Epithelial cell of proximal tubule (primary cell): ENCODE data around the gene RNF214. TPM values are rescaled to one million over a fixed set of nuclear protein-coding genes. Genes with fewer than 3 reads are reported as not detected.

ENCODE experiments used
- DNase-seq: peaks from one replicate; pipeline ENCODE4 v3.0.0-alpha.2; 2011; ENCODE audit warnings: low read depth
- H3K4me3 ChIP-seq: 2 replicates; pipeline ENCODE4 v1.5.1; 2011; ENCODE audit warnings: low read depth, mild to moderate bottlenecking, low read length
- total RNA-seq: library from RNA; depleted of rRNA; stranded (reverse); fragments of >200 nt; gene quantifications from 2 replicates; pipeline ENCODE4 v1.2.3, GENCODE V29; 2015
- TF ChIP-seq, protein P1 (sequence below): conservative IDR thresholded peaks from 2 replicates; pipeline ENCODE4 v1.5.1; 2012; ENCODE audit warnings: low read depth, mild to moderate bottlenecking, low read length

The RNF214 gene
- total RNA-seq, 1 donor from 2014 or later = 9.7 TPM

DNA sequence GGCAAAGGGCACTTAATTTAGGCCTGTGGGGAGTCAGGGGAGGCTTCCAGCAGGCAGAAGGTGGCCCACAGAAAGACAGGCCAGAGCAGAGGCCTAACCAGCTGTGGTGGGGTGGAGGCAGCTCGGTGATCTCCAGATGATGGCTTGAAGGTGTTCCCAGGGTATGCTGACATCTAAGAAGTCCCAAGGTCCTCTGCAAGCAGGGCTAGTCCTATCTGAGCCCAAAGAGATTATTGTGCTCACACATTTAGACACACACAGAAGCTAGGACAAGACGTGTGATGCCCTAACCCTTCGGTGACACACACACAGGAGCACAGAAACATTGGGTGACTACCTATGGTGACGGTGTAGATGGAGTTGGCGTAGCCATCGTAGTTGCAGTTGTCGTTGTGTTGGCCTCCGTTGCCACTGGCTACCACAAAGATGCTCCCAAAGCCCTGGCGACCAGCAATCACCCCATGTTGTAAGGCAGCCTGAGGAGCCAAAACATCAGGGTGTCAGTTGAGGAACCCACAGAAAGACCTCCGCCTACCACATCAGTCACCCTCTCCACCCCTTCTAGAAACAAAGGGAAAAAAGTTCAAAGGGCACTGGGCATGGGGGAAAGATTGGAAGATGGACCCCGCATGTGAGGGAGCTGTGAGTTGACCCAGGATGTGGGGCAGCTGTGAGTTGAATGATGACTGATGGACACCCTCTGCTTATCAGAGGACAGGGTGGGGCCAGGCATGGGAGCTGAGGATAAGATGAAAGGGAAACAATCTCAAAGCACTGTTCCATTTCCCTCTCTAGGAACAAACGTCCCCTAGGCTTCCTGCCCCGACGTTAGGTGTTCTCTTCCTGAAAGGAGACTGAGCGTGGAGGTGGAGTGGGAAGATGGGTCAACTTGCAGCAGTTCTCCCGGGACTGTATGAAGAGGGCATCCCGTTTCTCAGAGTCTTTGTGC lies 8.5 kb upstream of the RNF214 start:
- DNase-seq = no peak
- H3K4me3 ChIP-seq = no peak overlapping the region
- TF ChIP-seq, protein P1, sequence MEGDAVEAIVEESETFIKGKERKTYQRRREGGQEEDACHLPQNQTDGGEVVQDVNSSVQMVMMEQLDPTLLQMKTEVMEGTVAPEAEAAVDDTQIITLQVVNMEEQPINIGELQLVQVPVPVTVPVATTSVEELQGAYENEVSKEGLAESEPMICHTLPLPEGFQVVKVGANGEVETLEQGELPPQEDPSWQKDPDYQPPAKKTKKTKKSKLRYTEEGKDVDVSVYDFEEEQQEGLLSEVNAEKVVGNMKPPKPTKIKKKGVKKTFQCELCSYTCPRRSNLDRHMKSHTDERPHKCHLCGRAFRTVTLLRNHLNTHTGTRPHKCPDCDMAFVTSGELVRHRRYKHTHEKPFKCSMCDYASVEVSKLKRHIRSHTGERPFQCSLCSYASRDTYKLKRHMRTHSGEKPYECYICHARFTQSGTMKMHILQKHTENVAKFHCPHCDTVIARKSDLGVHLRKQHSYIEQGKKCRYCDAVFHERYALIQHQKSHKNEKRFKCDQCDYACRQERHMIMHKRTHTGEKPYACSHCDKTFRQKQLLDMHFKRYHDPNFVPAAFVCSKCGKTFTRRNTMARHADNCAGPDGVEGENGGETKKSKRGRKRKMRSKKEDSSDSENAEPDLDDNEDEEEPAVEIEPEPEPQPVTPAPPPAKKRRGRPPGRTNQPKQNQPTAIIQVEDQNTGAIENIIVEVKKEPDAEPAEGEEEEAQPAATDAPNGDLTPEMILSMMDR = no peak

DNA sequence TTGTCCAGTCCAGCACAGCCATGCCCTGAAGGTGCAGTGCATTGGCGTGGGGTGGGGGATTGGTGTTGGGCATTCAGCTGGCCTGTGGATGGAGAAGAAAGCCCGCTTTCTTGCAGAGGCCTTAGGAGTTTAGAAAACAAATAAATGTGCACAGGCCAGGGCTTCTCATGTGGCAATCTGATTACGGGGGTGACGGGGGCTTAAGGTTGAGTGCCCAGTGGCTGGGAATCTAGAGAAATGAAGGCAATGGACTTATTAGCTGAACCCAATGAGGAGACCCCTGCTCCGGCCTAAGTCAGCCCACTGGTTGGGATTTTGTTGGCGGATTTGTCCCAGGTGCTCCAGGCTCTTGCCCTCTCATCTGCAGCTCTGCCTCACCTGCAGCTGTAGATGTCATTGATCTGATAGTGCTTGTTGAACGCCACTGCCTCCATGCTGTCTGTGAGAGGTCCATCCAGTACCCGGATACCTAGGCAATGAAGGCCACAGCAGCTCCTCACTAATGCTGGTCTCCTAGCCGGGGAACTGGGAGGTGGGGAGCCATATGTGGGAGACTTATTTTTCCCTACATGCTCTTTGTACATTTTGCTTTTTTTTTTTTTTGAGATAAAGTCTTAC lies 6.8 kb upstream of the RNF214 start:
- DNase-seq = no peak
- TF ChIP-seq, protein P1 = no peak
- no peak overlapping the region for H3K4me3 ChIP-seq

DNA sequence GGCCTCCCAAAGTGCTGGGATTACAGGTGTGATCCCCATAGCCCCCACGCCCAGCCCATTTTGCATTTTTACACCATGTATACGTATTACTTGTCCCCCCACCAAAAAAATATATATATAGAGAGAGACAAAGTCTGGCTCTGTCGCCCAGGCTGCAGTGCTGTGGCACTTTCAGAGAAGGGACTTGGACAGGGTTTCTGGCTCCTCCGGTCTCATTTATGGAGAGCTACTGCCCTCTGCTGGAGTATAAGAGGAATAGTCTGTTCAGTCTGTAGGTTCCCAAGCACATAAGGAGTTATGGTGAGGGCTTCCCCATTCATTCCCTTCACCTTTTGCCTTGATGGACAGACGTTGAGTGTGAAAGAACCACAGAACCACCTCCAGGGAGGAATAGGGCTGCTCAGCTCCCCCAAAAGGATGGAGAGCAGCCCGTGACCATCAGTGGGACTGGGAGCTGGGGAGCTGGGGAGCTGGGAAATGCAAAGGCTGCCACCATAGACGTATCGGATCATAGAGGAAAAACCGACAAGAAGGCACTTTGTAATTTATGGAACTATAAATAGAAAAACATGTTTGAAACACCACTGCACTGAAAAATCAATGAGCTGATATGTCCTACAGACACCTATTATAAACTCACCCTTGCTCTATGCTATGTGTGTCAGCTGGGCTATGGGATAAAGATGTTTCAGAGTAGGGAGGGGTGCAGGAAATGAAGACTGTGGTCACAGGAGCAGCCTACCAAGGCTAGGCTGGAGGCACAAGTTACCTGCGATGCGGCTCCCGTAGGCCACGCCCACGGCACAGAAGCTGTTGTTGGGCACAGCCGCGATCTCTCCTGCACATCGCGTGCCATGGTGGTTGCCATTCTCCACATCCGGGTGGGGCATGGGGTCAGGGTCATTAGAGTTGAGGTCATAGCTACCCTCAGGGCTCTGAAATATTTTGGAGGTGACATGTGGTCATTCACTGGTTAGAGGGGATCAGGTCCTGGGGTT lies 5.8 kb upstream of the RNF214 start:
- peak; percentile 27 for DNase-seq

GRCh38 chr11:117228091-117228490 lies 4.4 kb upstream of the RNF214 start:
- TF ChIP-seq, protein P1 = no peak
- H3K4me3 ChIP-seq = no peak overlapping the region
- no peak for DNase-seq

More for the DNA sequence above, 5.8 kb upstream of the RNF214 start:
- TF ChIP-seq, protein P1 = peak; percentile 75
- no peak overlapping the region for H3K4me3 ChIP-seq

GRCh38 chr11:117229411-117229810 lies 3.1 kb upstream of the RNF214 start:
- no peak for DNase-seq
- no peak overlapping the region for H3K4me3 ChIP-seq
- TF ChIP-seq, protein P1 = no peak

- H3K4me3 ChIP-seq = no peak overlapping the region
- TF ChIP-seq, protein P1 = no peak
- no peak for DNase-seq
These were observed 2.6 kb upstream of the RNF214 start for GRCh38 chr11:117229931-117230285.
